ENCODE measurements around the gene PBX3. TPM values are rescaled to one million over a fixed set of nuclear protein-coding genes. Genes with fewer than 3 reads are reported as not detected.

Gene PBX3
- total RNA-seq, 1 experiment from 2014 or later, result 46.0 TPM

DNA sequence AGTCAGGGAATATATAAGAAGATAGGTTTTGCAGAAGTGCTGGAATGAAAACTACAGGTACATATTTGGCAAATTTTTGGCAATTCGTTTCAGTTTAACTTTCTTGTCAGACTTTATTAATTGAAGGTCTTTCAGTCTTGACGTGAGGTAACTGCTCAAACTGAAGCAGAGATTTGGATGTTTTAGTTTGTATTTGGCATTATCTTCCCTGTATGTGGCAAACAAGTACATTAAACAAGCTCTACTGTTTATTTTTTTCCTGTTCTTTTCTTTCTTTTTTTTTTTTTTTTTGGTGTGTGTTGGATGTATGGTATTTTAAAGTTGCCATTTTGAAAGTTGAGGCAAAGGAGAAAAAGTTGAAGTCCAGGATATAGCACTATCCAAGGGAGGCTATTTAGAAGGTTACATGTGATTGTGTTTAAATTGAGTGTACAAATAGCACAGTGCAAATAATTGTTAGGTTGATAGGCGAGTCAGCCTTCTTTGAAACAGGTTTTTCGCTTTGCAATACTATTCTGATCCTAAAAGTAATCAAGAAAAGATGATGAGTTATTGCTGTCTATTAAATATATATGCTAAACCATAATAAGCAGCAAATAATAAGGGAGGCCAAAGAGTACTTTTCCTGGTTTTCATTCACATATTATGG lies 2.2 kb downstream of the PBX3 start:
- TF ChIP-seq, protein P1, sequence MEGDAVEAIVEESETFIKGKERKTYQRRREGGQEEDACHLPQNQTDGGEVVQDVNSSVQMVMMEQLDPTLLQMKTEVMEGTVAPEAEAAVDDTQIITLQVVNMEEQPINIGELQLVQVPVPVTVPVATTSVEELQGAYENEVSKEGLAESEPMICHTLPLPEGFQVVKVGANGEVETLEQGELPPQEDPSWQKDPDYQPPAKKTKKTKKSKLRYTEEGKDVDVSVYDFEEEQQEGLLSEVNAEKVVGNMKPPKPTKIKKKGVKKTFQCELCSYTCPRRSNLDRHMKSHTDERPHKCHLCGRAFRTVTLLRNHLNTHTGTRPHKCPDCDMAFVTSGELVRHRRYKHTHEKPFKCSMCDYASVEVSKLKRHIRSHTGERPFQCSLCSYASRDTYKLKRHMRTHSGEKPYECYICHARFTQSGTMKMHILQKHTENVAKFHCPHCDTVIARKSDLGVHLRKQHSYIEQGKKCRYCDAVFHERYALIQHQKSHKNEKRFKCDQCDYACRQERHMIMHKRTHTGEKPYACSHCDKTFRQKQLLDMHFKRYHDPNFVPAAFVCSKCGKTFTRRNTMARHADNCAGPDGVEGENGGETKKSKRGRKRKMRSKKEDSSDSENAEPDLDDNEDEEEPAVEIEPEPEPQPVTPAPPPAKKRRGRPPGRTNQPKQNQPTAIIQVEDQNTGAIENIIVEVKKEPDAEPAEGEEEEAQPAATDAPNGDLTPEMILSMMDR (conservative IDR thresholded peaks at IDR 0.05), result no peak
- Mint-ChIP-seq H3K36me3 (ENCODE audit: insufficient read depth in 1 of 3, low read depth in 3 of 3) (peaks cover 10 to 18% (median 11%) of the 10 kb centered on the region in 3 experiments; a peak in 6 of 7 replicates), H3K9me3 (no peaks in the 10 kb centered on the region; a peak in 1 of 5 replicates), H3K27me3 (ENCODE audit: low read depth) (peaks cover 14% of the 10 kb centered on the region), H3K27ac (no peak overlapping the region), H3K4me1 (peaks cover 58 to 67% of the 10 kb centered on the region in 2 experiments), H3K4me3 (peak overlapping the region; percentile 84 to 93)
- no peaks in the 10 kb centered on the region for H3K9me3 ChIP-seq (ENCODE audit: control insufficient read depth, low read depth, low read length)
- no peaks in the 10 kb centered on the region for H3K27me3 ChIP-seq (ENCODE audit: insufficient read depth, low read length)
- no peak overlapping the region for H3T11ph ChIP-seq (ENCODE audit: low read length)
- no peak overlapping the region for H3K14ac ChIP-seq (ENCODE audit: insufficient read depth, low read length)
- peaks cover 4% of the 10 kb centered on the region; the same call in 1 of the 2 replicates for H3K4me1 ChIP-seq (ENCODE audit: insufficient read depth, low read length)
- no peaks in the 10 kb centered on the region for H3K79me1 ChIP-seq (ENCODE audit: insufficient read depth, low read depth, low read length, poor library complexity, severe bottlenecking)
- no peak overlapping the region for H2AK5ac ChIP-seq (ENCODE audit: insufficient read length, low read length)
- H4K20me1 ChIP-seq (ENCODE audit: control insufficient read depth, insufficient read depth, insufficient read length), result no peaks in the 10 kb centered on the region
- no peak overlapping the region for H3K18ac ChIP-seq (ENCODE audit: insufficient read length, low read depth, low read length)
- no peak overlapping the region for H4K8ac ChIP-seq (replicated peaks; ENCODE audit: insufficient read length, low read depth, low read length)
- no peak overlapping the region for H3K9ac ChIP-seq (ENCODE audit: extremely low read depth, insufficient read length, low read length)
- no peak overlapping the region for H3K23ac ChIP-seq (ENCODE audit: insufficient read length, low read depth, low read length)
- H2BK5ac ChIP-seq (ENCODE audit: insufficient read length, low read length), result no peak overlapping the region
- H4K91ac ChIP-seq (ENCODE audit: insufficient read length, low read depth, low read length), result no peak overlapping the region
- no peak overlapping the region for H4K5ac ChIP-seq (ENCODE audit: insufficient read length, low read depth, low read length)
- no peak overlapping the region for H3K56ac ChIP-seq (ENCODE audit: insufficient read length, low read depth, low read length)
- H3K4me2 ChIP-seq (ENCODE audit: insufficient read depth, insufficient read length, low read length), result peak overlapping the region; percentile 78
- no peak overlapping the region for H3K27ac ChIP-seq (ENCODE audit: insufficient read length, low read depth, low read length)
- H2BK12ac ChIP-seq (ENCODE audit: insufficient read length, low read depth, low read length), result no peak overlapping the region
- peaks cover 16% of the 10 kb centered on the region for H3K23me2 ChIP-seq (ENCODE audit: insufficient read length, low read depth, low read length, poor library complexity, severe bottlenecking)
- H2BK20ac ChIP-seq (ENCODE audit: low read depth, low read length, poor library complexity, severe bottlenecking), result no peak overlapping the region
- no peak overlapping the region for H2BK15ac ChIP-seq (ENCODE audit: low read depth, low read length)
- no peaks in the 10 kb centered on the region for H3K79me2 ChIP-seq (ENCODE audit: insufficient read depth, low read length)
- no peak for DNase-seq
- no peak overlapping the region for H2AFZ ChIP-seq (ENCODE audit: low read length)
- no CpG with 5 or more reads among the region's 4 CpGs for WGBS (ENCODE audit: extremely low coverage, insufficient read length, low lambda C conversion rate)
- no peak overlapping the region for H2BK120ac ChIP-seq (ENCODE audit: low read depth, low read length, poor library complexity, severe bottlenecking)
- no peak overlapping the region for H3K4ac ChIP-seq (ENCODE audit: low read depth, low read length)
